ENCODE results near the gene RSPH9. TPM values are rescaled to one million over a fixed set of nuclear protein-coding genes. Genes with fewer than 3 reads are reported as not detected.

RSPH9 gene
- total and polyA plus RNA-seq, 7 donors = 0.11 to 0.59 (median 0.44) TPM; not detected in 3

GRCh38 chr6:43709654-43710303 lies 64.9 kb downstream of the RSPH9 start:
- Histone ChIP-seq H3K9me3 (no peaks in the 10 kb centered on the region), H3K4me1 (no peaks in the 10 kb centered on the region), H3K27me3 (ENCODE audit: insufficient read depth in 3 of 3, low read length in 2 of 3) (no peaks in the 10 kb centered on the region), H3K4me3 (no peak overlapping the region), H3K27ac (peak overlapping the region; percentile 32), H3K36me3 (ENCODE audit: insufficient read depth in 1 of 2, low read depth in 1 of 2) (no peaks in the 10 kb centered on the region)
- DNase-seq (no peak), ATAC-seq (no peak)
- no peak for TF ChIP-seq CTCF (IDR thresholded peaks at IDR 0.05)
- 67 to 76% (median 70%) methylated on average over 7 of the region's 7 CpGs for WGBS, 3 donors
- intact Hi-C loops (cut with DNase I) = loop anchor here in 1 of 2 donors (5.0 kb wide), 1 partner anchor 42 kb away; no protein-coding TSS in a partner anchor

- no peaks in the 10 kb centered on the region for H3K27me3 ChIP-seq (ENCODE audit: insufficient read depth in 3 of 3, low read length in 2 of 3)
- H3K4me1 ChIP-seq = peaks cover 5% of the 10 kb centered on the region
- no peaks in the 10 kb centered on the region for H3K36me3 ChIP-seq (ENCODE audit: insufficient read depth in 1 of 2, low read depth in 1 of 2)
- no peaks in the 10 kb centered on the region for H3K9me3 ChIP-seq
- no peak overlapping the region for H3K27ac ChIP-seq
- DNase-seq (no peak), ATAC-seq (no peak)
- intact Hi-C loops (cut with DNase I) = no loop called here
- H3K4me3 ChIP-seq = no peak overlapping the region
- WGBS, 3 donors = 77 to 83% (median 78%) methylated on average over 4 of the region's 4 CpGs
- no peak for TF ChIP-seq CTCF (IDR thresholded peaks at IDR 0.05)
These were observed 65.7 kb downstream of the RSPH9 start for GRCh38 chr6:43710576-43710975.

GRCh38 chr6:43712579-43712978 lies 67.7 kb downstream of the RSPH9 start:
- intact Hi-C loops (cut with DNase I) = no loop called here
- no peak overlapping the region for H3K27ac ChIP-seq
- peaks cover 13% of the 10 kb centered on the region for H3K4me1 ChIP-seq

GRCh38 chr6:43713643-43714310 lies 68.9 kb downstream of the RSPH9 start:
- TF ChIP-seq CTCF (IDR thresholded peaks at IDR 0.05) = no peak
- no peak overlapping the region for H3K4me3 ChIP-seq
- intact Hi-C loops (cut with DNase I) = no loop called here
- no peaks in the 10 kb centered on the region for H3K36me3 ChIP-seq (ENCODE audit: insufficient read depth in 1 of 2, low read depth in 1 of 2)
- H3K27ac ChIP-seq = no peak overlapping the region
- ATAC-seq = no peak
- 81 to 86% (median 85%) methylated on average over 13 of the region's 13 CpGs for WGBS, 3 donors
- DNase-seq = no peak
- no peaks in the 10 kb centered on the region for H3K9me3 ChIP-seq
- H3K4me1 ChIP-seq = peaks cover 13% of the 10 kb centered on the region
- no peaks in the 10 kb centered on the region for H3K27me3 ChIP-seq (ENCODE audit: insufficient read depth in 3 of 3, low read length in 2 of 3)

More at GRCh38 chr6:43712579-43712978, 67.7 kb downstream of the RSPH9 start:
- ATAC-seq = peak in 1 of 4 donors; percentile 18
- H3K27me3 ChIP-seq (ENCODE audit: insufficient read depth in 3 of 3, low read length in 2 of 3) = no peaks in the 10 kb centered on the region
- DNase-seq = peak in 1 of 2 donors; percentile 62
- H3K36me3 ChIP-seq (ENCODE audit: insufficient read depth in 1 of 2, low read depth in 1 of 2) = no peaks in the 10 kb centered on the region
- no peak overlapping the region for H3K4me3 ChIP-seq
- WGBS, 3 donors = 52 to 56% (median 55%) methylated on average over 6 of the region's 6 CpGs
- no peaks in the 10 kb centered on the region for H3K9me3 ChIP-seq
- no peak for TF ChIP-seq CTCF (IDR thresholded peaks at IDR 0.05)

All from psoas muscle (tissue), 8 donors.